HS-27A (cell line): ENCODE results near the gene EXOSC7.
"Not testable (repeated sequence)": the region's sequence is repeated elsewhere in the genome, so short reads cannot be mapped to it uniquely, and the experiment has no call there.

Source experiments
- DNase-seq: peaks from one replicate; pipeline ENCODE4 v3.0.0-alpha.2; 2012; ENCODE audit warnings: low read depth, missing footprints

EXOSC7 gene

DNA sequence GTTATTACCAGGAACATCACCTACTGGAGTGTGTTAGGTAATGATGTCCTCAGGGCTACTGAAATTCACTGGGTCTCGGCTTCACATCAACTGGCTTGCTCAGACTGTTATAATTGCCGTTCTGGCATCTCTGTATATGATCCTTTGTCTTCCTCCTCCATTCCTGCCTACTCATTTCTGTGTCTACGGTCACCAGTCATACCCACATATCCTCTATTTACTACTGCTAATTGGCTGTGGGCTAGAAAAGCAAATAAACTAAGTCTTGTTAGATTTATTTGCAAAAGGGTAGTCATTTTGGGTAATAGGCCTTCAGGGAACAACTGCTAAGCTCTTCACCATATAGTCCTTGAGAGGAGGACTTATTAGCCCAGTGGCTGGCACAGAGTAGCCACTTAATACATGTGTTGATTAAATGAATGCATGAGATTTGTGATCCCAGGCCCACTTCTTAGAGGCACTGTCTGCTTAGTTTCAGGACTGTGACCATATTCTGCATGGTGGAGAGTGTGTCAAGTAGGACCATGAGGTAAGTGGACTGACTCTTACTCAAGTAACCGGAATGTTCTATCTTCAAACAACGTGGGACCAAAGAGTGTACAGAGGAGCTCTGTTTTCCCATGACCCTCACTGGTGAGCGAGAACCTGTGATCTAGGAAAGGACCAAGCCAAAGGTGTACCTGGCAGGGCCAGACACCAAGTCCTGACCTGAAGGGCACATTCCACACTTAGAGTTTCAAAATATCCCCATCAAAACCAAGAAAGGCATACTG lies 13.2 kb upstream of the EXOSC7 start:
- no peak for DNase-seq

DNA sequence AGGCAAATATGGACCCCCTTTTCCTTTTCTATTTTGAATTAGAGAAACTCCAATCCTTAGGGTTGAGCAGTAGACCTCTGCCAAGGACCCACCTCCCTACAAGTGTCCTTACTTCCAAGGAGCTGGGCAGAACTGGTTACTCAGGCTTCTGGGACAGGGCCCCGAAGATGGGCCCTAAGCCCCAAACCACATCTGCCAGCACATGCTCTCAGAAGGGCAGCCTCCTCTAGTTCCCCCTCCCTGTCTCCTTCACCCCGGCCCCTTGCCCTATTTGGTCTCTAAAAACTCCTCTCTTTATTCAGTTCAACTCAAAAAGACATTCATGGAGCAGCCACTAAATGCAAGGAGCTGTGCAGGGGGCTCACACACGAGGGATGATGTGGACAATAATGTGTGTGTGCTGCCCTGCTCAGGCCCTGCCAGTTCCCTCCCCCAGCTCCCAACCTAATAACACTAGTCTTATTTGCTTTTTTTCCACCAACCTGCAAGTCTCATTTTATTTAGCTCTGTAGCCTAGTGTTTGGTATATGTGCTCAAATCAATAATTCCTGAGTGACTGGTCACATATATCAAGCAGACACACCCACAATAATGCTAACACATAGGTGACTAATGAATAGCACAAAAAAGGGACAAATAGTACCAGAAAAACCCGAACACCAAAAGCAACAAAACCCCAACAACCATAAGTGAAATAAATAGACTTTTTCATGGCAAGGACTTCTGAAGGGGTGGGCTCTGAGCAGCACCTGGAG lies 12.3 kb upstream of the EXOSC7 start:
- no peak for DNase-seq

DNA sequence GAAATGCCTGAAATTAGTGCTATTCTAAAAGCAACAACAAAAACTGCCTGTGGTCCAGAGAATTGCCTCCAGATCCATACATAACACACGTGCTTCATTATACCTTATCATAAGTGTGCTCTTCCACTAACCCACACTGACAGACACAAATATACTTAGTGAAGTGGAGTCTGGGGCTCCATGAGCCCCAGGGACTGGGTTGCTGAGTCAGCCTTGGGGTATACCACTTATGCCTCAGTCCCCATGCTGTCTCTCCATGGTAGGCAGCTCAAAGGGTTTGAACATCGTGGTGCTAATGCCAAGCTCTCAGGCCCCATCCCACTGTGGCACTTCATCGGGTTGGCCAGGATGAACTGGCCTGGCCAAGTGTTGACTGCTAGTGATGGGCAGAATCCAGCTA lies 10.9 kb upstream of the EXOSC7 start:
- DNase-seq: no peak

DNA sequence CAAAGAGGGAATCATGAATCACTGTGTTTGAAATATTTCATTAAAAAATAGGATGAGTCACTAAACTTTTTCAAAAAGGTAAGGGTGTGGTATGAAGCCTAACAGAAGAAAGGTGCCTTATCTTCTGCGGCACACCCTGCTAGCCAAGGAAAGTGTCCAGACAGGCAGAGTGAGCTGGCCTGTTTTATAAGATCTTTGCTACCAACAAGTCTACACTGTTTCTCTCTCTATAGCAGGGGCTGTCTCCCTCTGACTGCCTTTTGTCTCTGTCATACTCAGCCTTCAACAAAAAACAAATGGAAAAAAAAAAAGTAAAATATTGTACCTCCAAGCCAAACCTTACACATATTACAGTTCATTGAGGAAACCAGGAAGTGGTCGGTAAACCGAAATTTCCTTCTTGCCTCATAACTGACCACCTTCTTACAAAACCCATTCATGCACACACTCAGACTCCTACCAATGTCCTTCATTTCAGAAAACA lies 9.2 kb upstream of the EXOSC7 start:
- no peak for DNase-seq

DNA sequence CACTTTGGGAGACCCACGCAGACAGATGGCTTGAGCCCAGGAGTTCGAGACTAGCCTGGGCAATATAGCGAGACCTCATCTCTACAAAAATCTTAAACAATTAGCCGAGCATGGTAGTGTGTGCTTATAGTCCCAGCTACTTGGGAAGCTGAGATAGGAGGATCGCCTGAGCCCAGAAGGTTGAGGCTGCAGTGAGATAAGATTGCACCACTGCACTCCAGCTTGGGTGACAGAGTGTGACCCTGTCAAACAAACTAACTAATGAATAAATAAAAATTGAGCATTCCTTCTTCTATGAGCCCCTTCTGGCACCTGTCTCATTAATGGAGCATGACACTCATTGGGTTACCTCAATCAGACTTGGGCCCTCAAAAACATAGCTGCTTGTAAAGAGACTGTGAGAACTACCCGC lies 7.6 kb upstream of the EXOSC7 start:
- DNase-seq: no peak

DNA sequence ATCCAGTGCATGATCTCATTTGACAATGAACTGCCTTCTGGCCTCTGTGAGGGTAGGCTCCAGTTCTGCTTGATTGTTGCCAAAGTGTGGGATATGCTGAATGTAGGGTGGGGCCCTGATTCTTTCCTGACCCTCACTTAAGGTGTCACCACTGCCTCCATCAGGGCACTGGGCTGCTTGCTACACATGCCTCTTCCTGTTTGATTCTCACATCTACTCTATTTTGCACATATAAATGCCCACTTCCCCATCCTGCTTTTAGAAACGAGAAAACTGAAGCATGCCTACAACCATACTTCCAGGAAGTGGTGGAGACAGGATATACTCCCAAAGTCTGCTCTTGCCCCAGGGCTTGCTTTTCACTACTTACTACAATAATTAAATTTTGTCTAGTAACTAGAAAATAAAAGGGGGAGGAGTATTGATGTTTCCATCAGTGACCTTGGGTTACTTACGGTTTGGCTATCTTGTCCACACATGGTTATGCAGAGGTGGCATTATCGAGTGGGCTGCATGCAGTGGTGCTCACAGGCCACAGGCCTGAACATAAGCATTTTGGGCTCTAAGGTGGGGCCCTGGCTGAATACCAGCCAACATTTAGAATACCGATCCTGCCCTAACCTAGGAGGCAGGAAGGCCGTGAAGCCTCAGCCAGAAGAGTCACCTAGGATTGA lies 6.8 kb upstream of the EXOSC7 start:
- no peak for DNase-seq

DNA sequence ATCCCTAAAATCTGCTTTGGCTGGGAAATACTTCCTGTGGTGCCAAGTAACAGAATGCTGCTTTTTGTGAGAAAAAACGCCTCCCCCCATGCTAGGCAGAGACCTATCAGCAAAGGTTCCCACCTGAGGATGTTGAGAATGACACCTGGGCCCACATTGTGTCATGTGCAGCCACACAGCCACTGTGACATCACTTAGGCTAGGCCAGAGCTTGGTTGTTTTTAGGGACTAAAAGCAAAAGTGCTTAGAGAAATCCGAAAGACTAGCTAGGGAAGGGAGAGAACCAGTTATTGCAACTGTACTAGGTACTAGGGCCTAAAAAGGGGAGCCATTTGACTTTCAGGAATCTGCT lies 6.2 kb upstream of the EXOSC7 start:
- DNase-seq: no peak

DNA sequence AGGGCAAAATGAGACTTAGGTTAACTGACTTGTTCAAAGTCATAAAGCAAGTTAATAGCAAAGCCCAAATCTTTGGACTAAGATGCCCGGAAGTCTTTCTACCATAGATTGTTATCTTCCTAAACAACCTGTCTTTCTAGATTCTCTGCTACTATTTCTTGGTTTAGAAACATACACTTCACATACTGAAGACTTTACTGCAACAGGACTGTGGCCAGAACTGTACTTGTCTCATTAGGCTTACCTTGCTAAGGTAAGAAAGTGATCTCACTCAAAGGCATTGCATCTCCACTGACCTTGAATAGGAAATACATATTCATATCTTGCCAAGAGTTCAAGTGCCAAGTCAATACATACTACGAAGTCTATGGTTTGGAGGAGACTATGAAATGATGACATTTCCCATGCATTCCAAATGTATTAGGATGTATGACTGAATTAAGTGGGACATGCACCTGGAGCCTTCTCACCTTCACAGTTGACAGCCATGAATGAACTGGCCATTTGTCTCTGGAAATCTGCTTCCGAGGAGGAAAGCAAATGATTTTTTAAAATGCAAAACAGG lies 5.0 kb upstream of the EXOSC7 start:
- no peak for DNase-seq

DNA sequence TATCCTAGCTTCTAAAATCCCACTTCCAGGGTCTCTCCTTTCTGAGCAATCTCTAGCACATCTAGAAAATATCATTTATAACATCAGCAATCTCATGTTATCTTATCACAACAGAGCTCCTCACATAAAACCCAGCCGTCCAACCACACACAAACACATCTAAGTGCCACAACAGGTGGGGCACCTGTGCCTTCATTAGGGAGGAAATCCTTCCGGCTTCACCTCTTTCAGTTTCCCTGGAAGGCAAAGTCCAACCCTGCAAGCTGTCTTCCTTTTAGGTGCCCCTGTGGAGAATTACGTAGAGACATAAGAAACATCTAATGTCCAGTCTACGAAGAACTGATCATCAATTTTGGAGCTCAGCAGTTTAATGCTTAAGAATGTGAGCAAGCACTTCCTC lies 1.6 kb upstream of the EXOSC7 start:
- DNase-seq: no peak

DNA sequence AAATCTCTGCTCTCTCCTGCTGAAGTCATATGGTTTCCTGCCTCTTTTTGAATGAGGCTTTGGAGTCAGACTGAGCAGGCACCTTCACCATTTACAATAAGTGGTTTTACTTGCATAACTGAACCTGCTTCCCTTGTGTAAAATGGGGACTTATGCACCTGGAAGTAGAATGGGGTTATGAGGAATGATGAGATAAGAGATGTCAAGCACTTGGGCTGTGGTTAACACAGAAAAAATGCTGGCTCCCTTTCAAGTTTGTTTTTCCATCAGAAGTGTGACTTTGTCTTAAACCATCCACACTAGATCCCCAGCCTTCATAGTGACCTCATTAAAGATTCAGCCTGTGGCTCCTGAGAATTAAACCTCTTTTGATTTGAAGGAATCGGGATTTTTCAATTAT lies 5.2 kb downstream of the EXOSC7 start:
- DNase-seq: no peak

DNA sequence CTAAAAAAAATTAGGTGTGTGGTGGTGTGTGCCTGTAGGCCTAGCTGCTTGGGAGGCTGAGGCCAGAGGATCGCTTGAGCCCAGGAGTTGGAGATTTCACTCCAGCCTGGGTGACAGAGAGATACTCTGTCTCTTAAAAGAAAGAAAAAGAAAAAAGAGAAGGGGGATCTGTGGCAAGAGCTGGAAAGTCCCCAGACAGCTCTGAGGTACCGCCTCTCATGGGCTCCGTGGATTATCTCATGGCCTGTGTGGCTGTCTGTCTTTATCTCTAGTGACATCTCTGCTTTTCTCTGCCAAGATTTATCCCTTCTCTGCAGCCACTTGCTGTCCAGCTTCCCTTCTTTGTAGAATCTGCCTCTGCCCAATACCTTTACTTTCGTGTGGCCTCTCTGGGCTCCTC lies 5.7 kb downstream of the EXOSC7 start:
- DNase-seq: no peak

DNA sequence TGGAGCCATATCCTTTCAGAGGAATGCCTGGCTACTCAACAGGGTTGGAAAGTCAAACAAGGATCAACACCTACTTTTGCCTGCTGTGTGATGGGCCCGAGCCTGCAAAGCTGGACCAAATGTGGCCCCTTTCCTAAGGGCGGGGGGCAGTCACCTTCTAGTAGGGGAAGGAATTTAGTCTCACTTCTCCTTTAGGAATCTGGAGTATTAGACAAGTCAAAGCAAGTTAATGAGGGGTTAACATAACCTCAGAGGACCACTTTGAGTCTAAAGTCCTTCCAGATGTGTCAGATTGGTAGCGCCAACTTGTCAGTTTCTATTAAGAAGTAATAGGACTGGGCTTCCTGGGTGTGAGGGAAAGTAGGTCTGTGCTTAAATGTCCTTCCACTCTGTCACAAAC lies 6.8 kb downstream of the EXOSC7 start:
- no peak for DNase-seq

DNA sequence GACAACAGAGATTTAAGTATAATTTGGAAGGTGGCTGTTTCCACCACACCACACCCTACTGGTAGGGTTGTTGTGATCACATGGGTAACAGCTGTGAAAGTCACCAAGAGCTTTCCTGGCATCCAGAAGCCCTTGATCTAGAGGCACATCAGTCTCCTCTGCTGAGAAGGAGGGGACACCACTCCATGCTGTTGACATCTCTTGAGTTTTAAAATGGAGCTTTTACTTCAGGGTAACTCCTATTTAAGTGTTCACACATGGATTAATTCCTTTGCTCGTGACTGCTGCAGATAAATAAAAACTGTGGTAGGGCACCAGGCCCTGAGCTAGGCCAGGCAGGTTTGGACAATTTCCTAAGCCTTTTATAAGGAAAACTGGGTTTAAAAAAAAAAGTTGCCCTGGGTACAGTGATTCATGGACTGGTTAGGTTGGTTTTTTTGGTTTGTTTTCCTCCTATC lies 7.5 kb downstream of the EXOSC7 start:
- DNase-seq: no peak

DNA sequence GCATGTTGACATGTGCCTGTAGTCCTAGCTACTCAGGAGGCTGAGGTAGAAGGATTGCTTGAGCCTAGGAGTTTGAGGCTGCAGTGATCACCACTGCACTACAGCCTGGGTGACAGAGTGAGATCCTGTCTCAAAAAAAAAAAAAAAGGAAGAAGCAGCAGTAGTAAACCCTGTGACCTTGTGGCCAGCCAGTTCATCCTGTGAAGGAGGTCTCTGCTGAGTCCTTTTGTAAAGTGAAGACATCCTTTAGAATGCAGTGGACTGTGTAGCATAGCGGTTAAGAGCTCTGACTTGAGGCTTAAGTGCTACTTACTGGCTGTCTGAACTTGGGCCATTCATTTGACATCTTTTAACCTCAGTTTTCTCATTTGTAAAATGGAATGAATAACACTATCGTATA lies 8.3 kb downstream of the EXOSC7 start:
- DNase-seq: no peak

DNA sequence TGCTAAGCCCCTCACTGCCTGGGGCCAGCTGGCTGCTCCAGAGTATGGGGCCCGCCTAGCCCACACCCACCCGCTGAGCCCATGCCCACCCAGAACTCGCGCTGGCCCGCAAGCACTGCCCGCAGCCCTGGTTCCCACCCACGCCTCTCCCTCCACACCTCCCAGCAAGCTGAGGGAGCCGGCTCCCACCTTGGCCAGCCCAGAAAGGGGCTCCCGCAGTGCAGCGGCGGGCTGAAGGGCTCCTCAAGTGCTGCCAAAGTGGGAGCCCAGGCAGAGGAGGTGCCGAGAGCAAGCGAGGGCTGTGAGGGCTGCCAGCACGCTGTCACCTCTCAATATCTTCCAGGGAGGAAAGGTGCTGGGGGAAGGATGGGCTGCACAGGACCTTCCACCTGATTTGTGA lies 10.3 kb downstream of the EXOSC7 start:
- not testable (repeated sequence) for DNase-seq

DNA sequence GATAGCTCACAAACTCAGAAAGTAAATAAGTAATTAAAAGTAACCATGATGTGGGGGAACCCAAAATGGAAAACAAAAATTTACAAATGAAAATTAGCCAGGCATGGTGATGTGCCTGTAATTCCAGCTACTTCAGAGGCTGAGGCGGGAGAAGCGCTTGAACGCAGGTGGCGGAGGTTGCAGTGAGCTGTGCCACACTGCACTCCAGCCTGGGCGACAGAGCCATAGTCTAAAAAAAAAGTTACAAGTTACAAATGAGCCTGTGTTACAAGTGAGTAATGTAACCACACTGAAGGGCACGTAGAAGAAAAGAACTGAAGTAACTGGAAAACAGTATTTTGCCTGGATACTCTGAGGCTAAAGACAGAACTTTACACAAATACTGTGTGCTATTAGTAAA lies 11.3 kb downstream of the EXOSC7 start:
- no peak for DNase-seq

DNA sequence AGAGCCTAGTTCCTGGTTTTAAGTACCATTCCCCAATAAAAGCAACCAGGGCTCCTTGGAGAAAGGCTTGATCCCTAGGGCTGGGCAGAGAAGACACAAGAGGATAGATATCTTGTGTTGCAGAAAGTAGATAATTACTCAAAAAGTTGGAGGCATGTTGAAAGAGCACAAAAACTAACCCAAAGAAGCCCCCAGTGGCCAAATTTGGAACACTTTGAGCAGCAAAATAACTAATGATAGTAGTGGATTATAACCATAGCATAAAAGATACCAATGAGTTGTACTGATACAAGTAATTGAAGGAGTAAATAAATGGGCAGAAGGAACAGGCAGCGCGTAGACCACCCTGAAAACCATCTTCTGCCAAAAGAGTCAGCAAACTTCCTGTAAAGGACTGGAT lies 12.0 kb downstream of the EXOSC7 start:
- DNase-seq: no peak

DNA sequence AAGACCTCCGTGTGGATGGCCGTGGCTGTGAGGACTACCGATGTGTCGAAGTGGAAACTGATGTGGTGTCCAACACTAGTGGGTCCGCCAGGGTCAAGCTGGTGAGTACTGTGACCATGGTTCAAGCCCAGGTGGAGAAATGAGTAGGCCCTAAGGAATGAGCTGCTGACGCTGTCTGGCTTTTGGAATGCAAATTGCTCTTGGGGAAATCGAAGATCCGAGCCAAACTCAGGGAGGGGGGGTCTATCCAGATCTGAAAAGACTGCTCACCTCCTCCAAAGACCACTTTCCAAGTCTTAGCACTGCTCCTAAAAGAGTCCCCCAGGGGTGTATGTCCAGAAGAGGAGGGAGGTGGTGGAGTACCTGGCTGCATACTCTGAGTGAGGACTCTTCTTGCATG lies 13.1 kb downstream of the EXOSC7 start:
- DNase-seq: no peak

DNA sequence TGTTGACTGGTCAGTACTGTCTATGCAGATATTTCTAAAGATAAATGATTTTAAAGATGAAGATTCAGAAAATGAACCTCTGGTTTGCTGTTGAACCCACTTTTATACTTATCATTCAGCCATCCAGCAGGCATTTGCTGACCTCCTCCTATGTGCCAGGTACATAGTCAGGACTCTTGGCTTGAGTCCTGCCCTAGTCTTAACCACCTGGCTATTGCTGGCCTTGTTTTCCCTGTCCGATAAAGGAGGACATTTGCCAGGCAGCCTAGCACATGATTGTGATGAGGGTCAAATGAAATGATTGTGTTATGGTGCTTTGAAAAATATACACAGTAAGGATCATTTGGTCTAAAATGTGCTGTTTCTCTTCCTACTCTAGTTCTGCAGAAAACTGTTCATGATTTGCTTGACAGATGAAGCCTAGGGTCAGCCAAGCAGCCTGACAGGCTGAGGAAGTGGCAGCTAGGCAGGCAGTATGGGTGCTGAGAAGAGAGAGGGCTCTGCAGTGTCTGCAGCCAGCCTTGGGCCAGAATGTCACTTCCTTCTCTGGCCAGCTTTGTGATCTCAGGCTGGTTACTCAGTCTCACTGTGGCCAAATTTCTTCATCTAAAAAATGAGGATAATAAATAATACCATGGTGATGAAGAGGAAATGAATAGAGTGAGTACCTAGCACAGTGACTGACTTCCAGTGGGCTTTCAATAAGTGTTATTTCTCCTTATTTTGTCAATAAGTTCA lies 13.8 kb downstream of the EXOSC7 start:
- DNase-seq: no peak

DNA sequence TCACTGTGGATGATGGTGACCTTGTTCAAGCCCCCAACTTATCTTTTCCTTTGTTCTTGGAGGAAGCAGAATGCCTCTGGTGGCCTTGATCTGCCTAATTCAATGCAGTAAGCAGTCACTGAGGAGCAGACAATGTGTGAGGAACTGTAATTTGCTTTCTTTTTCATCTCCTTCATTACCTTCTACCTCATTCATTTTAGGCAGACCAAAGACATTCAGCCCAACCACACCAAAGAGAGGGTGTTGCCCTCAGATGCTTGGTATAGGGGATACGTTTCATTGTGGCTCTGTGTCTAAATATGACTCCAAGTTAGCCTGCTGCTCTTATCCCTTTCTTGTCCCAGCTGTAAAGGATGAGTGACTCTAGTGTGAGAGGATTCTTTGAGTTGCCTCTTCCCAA lies 15.3 kb downstream of the EXOSC7 start:
- DNase-seq: no peak

DNA sequence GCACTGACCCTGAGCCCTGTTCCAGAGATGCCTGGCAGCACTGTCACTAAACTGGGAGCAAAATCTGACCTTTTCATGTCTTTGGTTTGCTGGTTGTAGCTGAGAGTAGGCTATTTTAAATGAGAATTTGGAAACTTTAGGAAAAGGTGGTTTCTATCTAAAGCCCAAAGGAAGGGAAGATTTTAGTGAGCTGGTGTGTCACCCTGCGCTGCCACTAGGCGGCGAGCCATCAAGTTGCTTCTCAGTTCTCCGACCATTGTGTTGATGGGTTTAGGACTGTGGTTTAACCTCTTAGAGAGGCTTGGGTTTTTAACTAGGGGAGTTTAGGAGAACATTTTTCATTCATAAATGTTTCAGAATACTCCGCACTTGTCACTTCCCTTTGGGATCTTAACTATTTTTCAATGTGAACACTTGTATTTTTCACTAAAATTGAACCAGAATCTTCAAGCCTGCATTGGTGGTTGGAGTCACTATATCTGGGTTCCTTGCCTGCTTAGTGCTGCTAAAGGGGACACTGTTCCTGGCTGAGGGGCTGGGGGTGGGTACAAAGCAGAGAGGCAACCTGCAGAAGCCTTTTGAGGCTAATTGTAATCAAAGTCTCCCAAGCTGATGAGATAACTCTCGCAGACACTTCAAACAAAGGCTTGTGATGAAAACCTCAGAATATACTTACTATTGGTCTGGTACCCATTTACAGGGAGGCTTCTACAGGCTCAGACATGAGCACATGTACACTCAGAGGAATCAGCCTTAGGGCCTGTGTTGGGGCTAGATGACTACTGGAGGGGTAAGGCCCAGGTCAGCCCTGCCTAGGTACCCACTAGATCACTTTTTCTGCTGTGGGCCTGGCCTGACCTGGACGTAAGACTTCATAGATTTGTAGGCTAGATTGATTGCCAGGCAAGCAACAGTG lies 16.8 kb downstream of the EXOSC7 start:
- DNase-seq: no peak
